K562 (cell line): ENCODE data around the gene SLCO2A1. TPM values are rescaled to one million over a fixed set of nuclear protein-coding genes. Genes with fewer than 3 reads are reported as not detected.

Source experiments
- ATAC-seq: fragments of 200-7000 bp; cut with Tn5 transposase; 3 replicates; pipeline ENCODE4 v1.9.1; 2020; ENCODE audit warnings: moderate library complexity
- BruUV-seq: library from RNA; stranded (reverse); fragments of 400-500 nt; replicated peaks from 2 replicates; lab custom pipeline; 2021; lab: Mats Ljungman, UMichigan
- CTCF ChIA-PET: fragments of 300-600 bp; formaldehyde crosslinking; extraction: SDS; loops from one replicate; lab custom pipeline; 2021; ENCODE audit warnings: low intra/inter-chr PET ratio; lab: Yijun Ruan, JAX
- POLR2A ChIA-PET: fragments of 300-600, 350-650 bp; sonication (Branson Sonifier 250); formaldehyde crosslinking; extraction: SDS; loops from one replicate; lab custom pipeline; 2021; ENCODE audit warnings: antibody characterized with exemption, inconsistent platforms; lab: Yijun Ruan, JAX
- DNase-seq, 4 experiments: peaks; one replicate each; pipeline versions ENCODE4 v3.0.0 to v3.0.0-alpha.2; 2011 to 2018; ENCODE audit warnings: low spot score in 3 of 4, mixed read lengths in 3 of 4; ENCODE audit errors: extremely low read depth in 1 of 4
- FAIRE-seq: peaks from 2 replicates; lab custom pipeline; 2011; peaks lifted over from hg19 to GRCh38; lab: Jason Lieb, UNC
- H2AFZ ChIP-seq: 2 replicates; pipeline ENCODE4 v1.6.0; 2011; ENCODE audit warnings: low read depth, low read length, control low read depth, inconsistent platforms
- H3K27ac ChIP-seq: fragments of 200-600 bp; 3 replicates; pipeline ENCODE4 v1.8.0; 2011; ENCODE audit warnings: low read depth, mild to moderate bottlenecking, control low read depth, inconsistent platforms, low read length, moderate library complexity, mixed read lengths; ENCODE audit errors: extremely low read depth
- H3K27me3 ChIP-seq, 2 experiments: fragments of 300-600 bp in 1 of 2; 2 replicates in 1 of 2; 3 replicates in 1 of 2; pipeline versions ENCODE4 v1.6.0 to v1.8.0; 2011; ENCODE audit warnings: inconsistent platforms in 2 of 2, low read length in 2 of 2, mild to moderate bottlenecking in 1 of 2, mixed read lengths in 1 of 2, moderate library complexity in 1 of 2; ENCODE audit not compliant: control insufficient read depth in 2 of 2, insufficient read depth in 2 of 2
- H3K36me3 ChIP-seq: fragments of 300-600 bp; 3 replicates; pipeline ENCODE4 v1.8.0; 2011; ENCODE audit warnings: mild to moderate bottlenecking, low read length, inconsistent platforms; ENCODE audit not compliant: control insufficient read depth, insufficient read depth
- H3K4me1 ChIP-seq, 2 experiments: fragments of 200-600 bp in 1 of 2; replicated peaks in 1 of 2; 2 replicates in 1 of 2; 3 replicates in 1 of 2; pipeline versions ENCODE4 v1.5.1 to v1.8.0; 2011; ENCODE audit warnings: inconsistent platforms in 2 of 2, low read length in 2 of 2, mild to moderate bottlenecking in 1 of 2, mixed read lengths in 1 of 2, moderate library complexity in 1 of 2; ENCODE audit not compliant: control insufficient read depth in 2 of 2, insufficient read depth in 2 of 2
- H3K4me2 ChIP-seq: 2 replicates; pipeline ENCODE4 v1.6.1; 2011; ENCODE audit warnings: low read length, control low read depth, inconsistent platforms, mixed read lengths; ENCODE audit not compliant: insufficient read depth
- H3K4me3 ChIP-seq: fragments of 200-600 bp; sonication (generic), shearing (Covaris generic); 2 replicates; pipeline ENCODE4 v1.5.1; 2016; ENCODE audit warnings: control low read depth, inconsistent platforms
- H3K79me2 ChIP-seq: fragments of 200-600 bp; 3 replicates; pipeline ENCODE4 v1.8.0; 2011; ENCODE audit warnings: low read length, inconsistent platforms; ENCODE audit not compliant: control insufficient read depth, insufficient read depth
- H3K9ac ChIP-seq, 2 experiments: 2 replicates each; pipeline versions ENCODE4 v1.6.0 to v1.6.1; 2011; ENCODE audit warnings: low read depth in 2 of 2, low read length in 2 of 2, control low read depth in 1 of 2, inconsistent platforms in 1 of 2, mild to moderate bottlenecking in 1 of 2, mixed read lengths in 1 of 2; ENCODE audit not compliant: insufficient read depth in 1 of 2
- H3K9me1 ChIP-seq: one replicate; pipeline ENCODE4 v1.6.0; 2011; ENCODE audit warnings: inconsistent platforms, mild to moderate bottlenecking, low read length, moderate library complexity; ENCODE audit not compliant: control insufficient read depth, insufficient read depth
- H3K9me3 ChIP-seq: replicated peaks from 2 replicates; pipeline ENCODE4 v1.5.1; 2011; ENCODE audit warnings: low read depth, low read length, inconsistent platforms; ENCODE audit not compliant: control insufficient read depth, insufficient read depth
- H4K20me1 ChIP-seq: replicated peaks from 2 replicates; pipeline ENCODE4 v1.6.1; 2011; ENCODE audit warnings: low read length, inconsistent platforms, mixed read lengths; ENCODE audit not compliant: control insufficient read depth, insufficient read depth
- FOSL1 ChIP-seq: fragments of 200-800 bp; sonication (Bioruptor generic); conservative IDR thresholded peaks from 2 replicates; pipeline ENCODE4 v1.6.1; 2016; ENCODE audit warnings: missing genetic modification characterization, missing compliant biosample characterization
- GATAD2A ChIP-seq: fragments of 450-650 bp; IDR thresholded peaks from 2 replicates; pipeline ENCODE4 v1.6.1; 2017
- HDAC6 ChIP-seq: IDR thresholded peaks from 2 replicates; pipeline ENCODE4 v1.6.1; 2012; ENCODE audit warnings: low read depth, mild to moderate bottlenecking, control low read depth, inconsistent platforms, low read length, moderate library complexity
- HMG20B ChIP-seq: fragments of 250-450 bp; sonication (Bioruptor Pico); IDR thresholded peaks from 2 replicates; pipeline ENCODE4 v1.5.0; 2021; ENCODE audit warnings: mild to moderate bottlenecking
- SMARCA4 ChIP-seq: fragments of 450-650 bp; IDR thresholded peaks from 2 replicates; pipeline ENCODE4 v1.6.1; 2016
- SP1 ChIP-seq: sonication (generic); formaldehyde crosslinking; IDR thresholded peaks from 2 replicates; pipeline ENCODE4 v1.8.1; 2022; ENCODE audit warnings: mild to moderate bottlenecking, missing genetic modification reagents
- ZBTB1 ChIP-seq: sonication (generic); formaldehyde crosslinking; IDR thresholded peaks from 2 replicates; pipeline ENCODE4 v1.8.1; 2023; ENCODE audit warnings: missing genetic modification reagents, low read depth, mild to moderate bottlenecking, borderline replicate concordance
- ZNF184 ChIP-seq: sonication (generic); formaldehyde crosslinking; IDR thresholded peaks from 2 replicates; pipeline ENCODE4 v1.5.0; 2020; ENCODE audit warnings: missing genetic modification reagents
- ZNF445 ChIP-seq: fragments of 250-450 bp; sonication (Bioruptor Pico); IDR thresholded peaks from 2 replicates; pipeline ENCODE4 v1.4.0; 2020; ENCODE audit warnings: low read depth, mild to moderate bottlenecking, moderate library complexity
- WGBS: fragments of 100-300 bp; shearing (Covaris generic); methylation state at CpG from one replicate; pipeline ENCODE4 v1.1.6; 2016; ENCODE audit warnings: low coverage, mixed read lengths; ENCODE audit not compliant: insufficient coverage; ENCODE audit errors: missing lambda C conversion rate; 5-methylcytosine and 5-hydroxymethylcytosine counted together
- in situ Hi-C: fragments of 300-500 bp; cut with MboI; formaldehyde crosslinking; loops from 4 replicates; pipeline ENCODE4 v1.15.0; 2018; ENCODE audit warnings: inconsistent platforms, mixed read lengths
- intact Hi-C: fragments of 100-400 bp; cut with micrococcal nuclease; formaldehyde crosslinking; loops from 2 replicates; pipeline ENCODE4 v1.14.2; 2022
- polyA plus RNA-seq, 8 experiments: library from polyadenylated mRNA; depleted of rRNA in 4 of 8; stranded (reverse) in 5 of 8; unstranded in 3 of 8; fragments of >200 nt; fragmentation: Nextera tagmentation in 2 of 8; fragmentation: Illumina TruSeq in 1 of 8; extraction: Ambion mirVana in 2 of 8; extraction: Trizol in 1 of 8; gene quantifications; 2 replicates each; pipeline versions ENCODE4 v1.2.1 to v1.2.3, GENCODE V29; 2011 to 2014; ENCODE audit warnings: inconsistent platforms in 1 of 8, missing spikeins in 1 of 8
- total RNA-seq, 7 experiments: library from RNA; depleted of rRNA in 6 of 7; stranded (reverse); fragments of >200 nt in 6 of 7; fragmentation: Illumina TruSeq in 2 of 7; extraction: Trizol in 2 of 7; gene quantifications; 2 replicates each; pipeline versions ENCODE4 v1.2.1 to v1.2.3, GENCODE V29; 2011 to 2021; ENCODE audit warnings: low replicate concordance in 1 of 7
- TF ChIP-seq, protein P1 (sequence below): fragments of 250-450 bp; sonication (Bioruptor Pico); IDR thresholded peaks from 2 replicates; pipeline ENCODE4 v1.8.0; 2021; ENCODE audit warnings: mild to moderate bottlenecking, moderate library complexity
- TF ChIP-seq, protein P2 (sequence below): sonication (generic); formaldehyde crosslinking; IDR thresholded peaks from 2 replicates; pipeline ENCODE4 v1.8.0; 2022; ENCODE audit warnings: mild to moderate bottlenecking, missing genetic modification reagents
- TF ChIP-seq, protein P3 (sequence below): IDR thresholded peaks from 2 replicates; pipeline ENCODE4 v1.6.1; 2016; ENCODE audit warnings: missing genetic modification characterization, missing compliant biosample characterization
- TF ChIP-seq, protein P4 (sequence below): sonication (generic); formaldehyde crosslinking; IDR thresholded peaks from 2 replicates; pipeline ENCODE4 v1.8.0; 2022; ENCODE audit warnings: missing genetic modification reagents, mild to moderate bottlenecking, moderate library complexity, borderline replicate concordance
- TF ChIP-seq, protein P5 (sequence below): fragments of 250-450 bp; sonication (Bioruptor Pico); IDR thresholded peaks from 2 replicates; pipeline ENCODE4 v1.4.0; 2020; ENCODE audit warnings: mild to moderate bottlenecking, moderate library complexity

SLCO2A1 gene
- total and polyA plus RNA-seq, 9 of the 15 experiments (the other 6 are each of a cell fraction or from before 2014, with no cell fraction given), result 0.16 to 1.0 TPM; not detected in 7

DNA sequence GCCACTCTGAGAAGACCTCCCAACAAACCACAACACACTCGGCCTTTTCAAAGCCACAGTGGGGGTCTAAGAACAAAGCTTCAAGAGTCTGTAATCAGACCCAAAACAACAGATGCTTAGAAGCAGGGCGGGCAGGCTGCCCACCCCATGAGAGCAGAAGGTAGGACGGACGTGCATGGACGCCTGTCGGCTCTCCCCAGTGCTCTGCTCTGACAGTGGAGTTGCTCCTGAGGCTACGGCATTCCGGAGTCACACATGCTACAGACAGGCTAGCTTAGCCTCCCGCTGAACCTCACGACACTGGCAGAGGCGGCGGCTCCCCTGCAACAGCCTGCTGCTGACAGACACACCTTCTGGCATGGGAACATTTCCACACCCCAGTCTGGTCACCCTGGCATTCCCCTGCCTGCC, 33.5 kb downstream of the SLCO2A1 start (continued):
- TF ChIP-seq, protein P1, sequence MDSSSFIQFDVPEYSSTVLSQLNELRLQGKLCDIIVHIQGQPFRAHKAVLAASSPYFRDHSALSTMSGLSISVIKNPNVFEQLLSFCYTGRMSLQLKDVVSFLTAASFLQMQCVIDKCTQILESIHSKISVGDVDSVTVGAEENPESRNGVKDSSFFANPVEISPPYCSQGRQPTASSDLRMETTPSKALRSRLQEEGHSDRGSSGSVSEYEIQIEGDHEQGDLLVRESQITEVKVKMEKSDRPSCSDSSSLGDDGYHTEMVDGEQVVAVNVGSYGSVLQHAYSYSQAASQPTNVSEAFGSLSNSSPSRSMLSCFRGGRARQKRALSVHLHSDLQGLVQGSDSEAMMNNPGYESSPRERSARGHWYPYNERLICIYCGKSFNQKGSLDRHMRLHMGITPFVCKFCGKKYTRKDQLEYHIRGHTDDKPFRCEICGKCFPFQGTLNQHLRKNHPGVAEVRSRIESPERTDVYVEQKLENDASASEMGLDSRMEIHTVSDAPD (CRISPR knock-in tag), result no peak
- TF ChIP-seq HDAC6 (no peak), HMG20B (CRISPR knock-in tag) (no peak)
- TF ChIP-seq, protein P2, sequence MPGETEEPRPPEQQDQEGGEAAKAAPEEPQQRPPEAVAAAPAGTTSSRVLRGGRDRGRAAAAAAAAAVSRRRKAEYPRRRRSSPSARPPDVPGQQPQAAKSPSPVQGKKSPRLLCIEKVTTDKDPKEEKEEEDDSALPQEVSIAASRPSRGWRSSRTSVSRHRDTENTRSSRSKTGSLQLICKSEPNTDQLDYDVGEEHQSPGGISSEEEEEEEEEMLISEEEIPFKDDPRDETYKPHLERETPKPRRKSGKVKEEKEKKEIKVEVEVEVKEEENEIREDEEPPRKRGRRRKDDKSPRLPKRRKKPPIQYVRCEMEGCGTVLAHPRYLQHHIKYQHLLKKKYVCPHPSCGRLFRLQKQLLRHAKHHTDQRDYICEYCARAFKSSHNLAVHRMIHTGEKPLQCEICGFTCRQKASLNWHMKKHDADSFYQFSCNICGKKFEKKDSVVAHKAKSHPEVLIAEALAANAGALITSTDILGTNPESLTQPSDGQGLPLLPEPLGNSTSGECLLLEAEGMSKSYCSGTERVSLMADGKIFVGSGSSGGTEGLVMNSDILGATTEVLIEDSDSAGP (CRISPR knock-in tag), result no peak

DNA sequence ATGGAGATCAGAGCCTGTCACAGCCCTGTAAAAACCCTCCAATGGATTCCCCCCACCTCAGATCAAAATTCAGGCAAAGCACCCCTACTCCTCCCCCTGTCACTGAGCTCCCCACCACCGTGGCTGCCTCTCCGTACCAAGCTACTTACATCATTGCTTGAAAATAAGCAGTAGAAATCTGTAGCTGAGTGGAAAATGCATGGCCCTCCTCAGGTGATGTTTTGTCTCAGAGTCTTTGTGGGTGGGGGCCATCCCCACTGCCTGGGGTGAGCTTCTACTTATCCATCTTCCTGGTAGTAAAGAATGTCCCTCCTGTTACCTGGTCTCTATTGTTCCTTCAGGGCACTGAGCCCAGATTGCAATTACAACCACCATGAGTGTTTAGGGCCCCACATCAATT, 34.5 kb downstream of the SLCO2A1 start:
- H3K9me3 ChIP-seq, result no peaks in the 10 kb centered on the region
- H3K9ac ChIP-seq, result no peak overlapping the region
- 0% methylated on average over 2 of the region's 2 CpGs for WGBS
- FAIRE-seq (no peak), ATAC-seq (no peak), DNase-seq (no peak)
- H3K27me3 ChIP-seq, result peaks cover 12 to 58% of the 10 kb centered on the region in 2 experiments; a peak in 4 of 5 replicates
- no peak overlapping the region for H2AFZ ChIP-seq
- POLR2A ChIA-PET, result no interaction called here
- H4K20me1 ChIP-seq, result 0 out of 2 replicates have a peak, but pooled peaks cover 3% of the 10 kb centered on the region
- intact Hi-C loops (no loop called here), in situ Hi-C loops (no loop called here)
- no peaks in the 10 kb centered on the region for H3K4me1 ChIP-seq
- no peaks in the 10 kb centered on the region for H3K36me3 ChIP-seq
- H3K4me3 ChIP-seq, result no peak overlapping the region
- CTCF ChIA-PET, result no interaction called here
- TF ChIP-seq ZNF184 (CRISPR knock-in tag), result no peak
- no peak for TF ChIP-seq SP1 (CRISPR knock-in tag)
- no peak for TF ChIP-seq SMARCA4
- no peak for TF ChIP-seq ZBTB1
- TF ChIP-seq, protein P3, sequence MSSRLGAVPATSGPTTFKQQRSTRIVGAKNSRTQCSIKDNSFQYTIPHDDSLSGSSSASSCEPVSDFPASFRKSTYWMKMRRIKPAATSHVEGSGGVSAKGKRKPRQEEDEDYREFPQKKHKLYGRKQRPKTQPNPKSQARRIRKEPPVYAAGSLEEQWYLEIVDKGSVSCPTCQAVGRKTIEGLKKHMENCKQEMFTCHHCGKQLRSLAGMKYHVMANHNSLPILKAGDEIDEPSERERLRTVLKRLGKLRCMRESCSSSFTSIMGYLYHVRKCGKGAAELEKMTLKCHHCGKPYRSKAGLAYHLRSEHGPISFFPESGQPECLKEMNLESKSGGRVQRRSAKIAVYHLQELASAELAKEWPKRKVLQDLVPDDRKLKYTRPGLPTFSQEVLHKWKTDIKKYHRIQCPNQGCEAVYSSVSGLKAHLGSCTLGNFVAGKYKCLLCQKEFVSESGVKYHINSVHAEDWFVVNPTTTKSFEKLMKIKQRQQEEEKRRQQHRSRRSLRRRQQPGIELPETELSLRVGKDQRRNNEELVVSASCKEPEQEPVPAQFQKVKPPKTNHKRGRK (tag), result no peak
- TF ChIP-seq, protein P4, sequence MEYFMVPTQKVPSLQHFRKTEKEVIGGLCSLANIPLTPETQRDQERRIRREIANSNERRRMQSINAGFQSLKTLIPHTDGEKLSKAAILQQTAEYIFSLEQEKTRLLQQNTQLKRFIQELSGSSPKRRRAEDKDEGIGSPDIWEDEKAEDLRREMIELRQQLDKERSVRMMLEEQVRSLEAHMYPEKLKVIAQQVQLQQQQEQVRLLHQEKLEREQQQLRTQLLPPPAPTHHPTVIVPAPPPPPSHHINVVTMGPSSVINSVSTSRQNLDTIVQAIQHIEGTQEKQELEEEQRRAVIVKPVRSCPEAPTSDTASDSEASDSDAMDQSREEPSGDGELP (CRISPR knock-in tag), result no peak
- no peak for TF ChIP-seq ZNF445 (CRISPR knock-in tag)
- TF ChIP-seq, protein P5, sequence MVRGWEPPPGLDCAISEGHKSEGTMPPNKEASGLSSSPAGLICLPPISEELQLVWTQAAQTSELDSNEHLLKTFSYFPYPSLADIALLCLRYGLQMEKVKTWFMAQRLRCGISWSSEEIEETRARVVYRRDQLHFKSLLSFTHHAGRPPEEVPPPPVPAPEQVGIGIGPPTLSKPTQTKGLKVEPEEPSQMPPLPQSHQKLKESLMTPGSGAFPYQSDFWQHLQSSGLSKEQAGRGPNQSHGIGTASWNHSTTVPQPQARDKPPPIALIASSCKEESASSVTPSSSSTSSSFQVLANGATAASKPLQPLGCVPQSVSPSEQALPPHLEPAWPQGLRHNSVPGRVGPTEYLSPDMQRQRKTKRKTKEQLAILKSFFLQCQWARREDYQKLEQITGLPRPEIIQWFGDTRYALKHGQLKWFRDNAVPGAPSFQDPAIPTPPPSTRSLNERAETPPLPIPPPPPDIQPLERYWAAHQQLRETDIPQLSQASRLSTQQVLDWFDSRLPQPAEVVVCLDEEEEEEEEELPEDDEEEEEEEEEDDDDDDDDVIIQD (CRISPR knock-in tag), result no peak
- TF ChIP-seq FOSL1 (tag), result no peak
- TF ChIP-seq GATAD2A, result no peak
- TF ChIP-seq, all 486 proteins: peak for 0
- H3K4me2 ChIP-seq, result no peak overlapping the region
- no TSS peak for BruUV-seq
- H3K9me1 ChIP-seq, result no peaks in the 10 kb centered on the region
- H3K27ac ChIP-seq, result no peak overlapping the region
- no peaks in the 10 kb centered on the region for H3K79me2 ChIP-seq
